ENCODE data around the gene AEBP1.

The AEBP1 gene

DNA sequence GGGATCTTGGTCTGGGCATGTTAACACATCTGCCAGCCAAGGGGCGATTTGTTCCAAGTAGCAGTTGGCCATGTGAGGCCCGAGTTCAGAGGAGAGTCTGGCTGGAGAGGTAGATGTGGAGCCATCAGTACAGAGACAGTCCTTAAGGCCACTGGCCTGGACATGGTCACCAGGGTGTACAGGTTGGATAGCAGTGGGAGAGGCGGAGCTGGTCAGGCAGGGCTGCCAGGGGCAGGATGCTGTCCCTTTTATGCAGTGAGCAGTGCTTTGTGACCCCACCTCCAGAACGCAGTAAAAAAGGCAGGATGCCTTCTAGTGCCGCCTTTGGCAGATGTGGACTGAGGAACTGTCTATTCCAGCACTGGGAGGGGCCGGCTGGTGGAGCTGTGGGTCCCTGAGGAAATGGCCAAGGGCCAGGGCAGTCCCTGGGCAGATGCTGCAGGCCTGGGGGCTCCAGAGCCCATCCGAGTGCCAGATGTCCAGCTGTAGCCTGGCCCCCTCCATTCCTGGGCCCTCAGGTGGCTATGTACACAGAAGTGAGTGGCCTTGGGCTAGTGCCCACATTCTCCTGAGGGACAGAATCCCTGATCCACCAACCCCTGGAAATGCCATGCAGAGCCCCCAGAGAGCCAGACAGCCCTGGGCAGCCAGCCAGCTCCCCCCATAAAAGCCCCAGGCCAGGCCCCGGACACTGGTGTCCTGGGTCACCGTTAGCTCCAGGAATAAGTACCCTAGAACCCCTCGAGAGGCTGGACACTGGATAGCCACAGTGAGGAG lies 54.1 kb downstream of the AEBP1 start:
- Histone ChIP-seq H3K4me3 (no peak overlapping the region), H3K9me3 (no peaks in the 10 kb centered on the region), H3K27me3 (ENCODE audit: low read depth) (0 out of 2 replicates have a peak, but pooled peaks cover 4% of the 10 kb centered on the region), H3K4me1 (no peaks in the 10 kb centered on the region), H3K36me3 (replicated peaks) (no peaks in the 10 kb centered on the region)
- no peak for DNase-seq (ENCODE audit: low spot score in 2 of 2)
- in situ Hi-C loops (cut with MboI; ENCODE audit: low sequenced_read_pairs) = no loop called here

DNA sequence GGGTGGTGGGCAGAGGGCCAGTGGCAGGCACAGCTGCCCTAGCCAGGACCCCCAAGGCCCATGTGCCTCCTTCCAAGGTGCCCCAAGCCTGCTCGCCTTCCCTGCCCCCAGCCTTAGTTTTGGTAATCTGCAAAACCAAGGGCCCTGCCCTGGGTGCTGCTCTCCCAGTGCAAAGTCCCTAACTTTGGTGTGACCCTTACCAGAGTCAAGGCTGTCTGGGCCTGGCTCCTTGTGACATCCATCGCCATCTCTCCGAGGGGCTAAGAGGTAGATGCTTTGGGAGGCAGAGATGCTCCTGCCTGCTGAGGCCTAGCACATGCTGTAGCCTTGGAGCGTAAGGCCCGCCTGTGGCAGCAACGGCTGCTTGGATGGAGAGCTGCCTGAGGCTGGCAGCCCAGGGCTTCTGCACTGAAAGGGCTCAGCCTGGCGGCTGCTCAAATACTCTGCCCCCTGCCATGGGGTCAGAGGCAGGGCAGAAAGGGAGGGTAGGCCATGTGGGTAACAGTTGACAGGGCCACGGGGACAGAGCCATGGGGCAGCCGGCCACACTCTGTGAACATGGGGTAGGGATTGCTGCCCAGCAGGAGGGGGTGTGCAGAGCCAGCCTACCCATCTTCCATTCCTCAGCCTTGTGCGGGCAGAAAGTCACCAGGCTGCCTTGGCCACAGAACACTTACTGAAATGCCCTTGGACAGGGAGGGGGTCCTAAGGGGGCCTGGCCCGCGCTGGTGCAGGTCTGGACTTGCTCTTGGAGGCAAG lies 54.9 kb downstream of the AEBP1 start:
- in situ Hi-C loops (cut with MboI; ENCODE audit: low sequenced_read_pairs) = no loop called here
- Histone ChIP-seq H3K36me3 (replicated peaks) (no peaks in the 10 kb centered on the region), H3K27me3 (ENCODE audit: low read depth) (0 out of 2 replicates have a peak, but pooled peaks cover 4% of the 10 kb centered on the region), H3K4me3 (no peak overlapping the region), H3K9me3 (no peaks in the 10 kb centered on the region), H3K4me1 (no peaks in the 10 kb centered on the region)
- no peak for DNase-seq (ENCODE audit: low spot score in 2 of 2)

DNA sequence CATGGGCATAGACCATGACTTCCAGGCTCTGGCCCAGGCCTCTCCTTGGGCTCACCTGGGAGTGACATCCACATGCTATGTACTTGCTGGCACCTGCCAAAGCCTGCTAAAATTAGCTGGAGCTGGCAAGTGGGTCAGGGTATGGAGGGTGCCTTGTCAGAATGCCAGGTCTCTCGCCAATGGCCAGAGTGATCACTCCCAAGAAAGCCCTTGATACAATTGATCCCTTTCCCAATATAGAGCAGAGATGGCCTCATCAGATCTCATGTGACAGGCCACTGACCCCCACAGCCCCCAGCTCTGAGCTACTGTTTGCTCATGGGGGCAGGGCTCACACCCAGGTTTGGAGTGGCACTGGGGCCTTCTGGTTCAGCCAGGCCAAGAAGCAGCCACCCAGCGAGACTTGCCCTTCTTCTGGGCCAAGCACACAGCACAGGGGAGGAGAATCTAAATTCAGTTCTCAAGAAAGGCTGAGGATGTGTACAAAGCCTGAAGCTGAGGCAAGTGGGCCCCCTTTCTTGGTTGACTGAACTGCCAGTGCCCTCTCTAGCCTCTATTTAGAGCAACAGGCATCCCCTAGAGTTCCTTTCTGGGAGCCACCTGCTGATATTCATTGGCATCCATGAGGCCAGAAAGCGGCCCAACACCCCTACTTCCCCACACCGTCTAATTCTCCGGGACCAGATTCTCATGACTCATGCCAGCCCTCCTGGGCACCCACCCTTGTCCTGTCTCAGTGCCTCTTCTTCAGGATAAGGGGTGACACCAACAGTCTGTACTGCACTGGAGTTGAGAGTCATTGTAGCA lies 55.9 kb downstream of the AEBP1 start:
- DNase-seq (ENCODE audit: low spot score in 2 of 2) = no peak

DNA sequence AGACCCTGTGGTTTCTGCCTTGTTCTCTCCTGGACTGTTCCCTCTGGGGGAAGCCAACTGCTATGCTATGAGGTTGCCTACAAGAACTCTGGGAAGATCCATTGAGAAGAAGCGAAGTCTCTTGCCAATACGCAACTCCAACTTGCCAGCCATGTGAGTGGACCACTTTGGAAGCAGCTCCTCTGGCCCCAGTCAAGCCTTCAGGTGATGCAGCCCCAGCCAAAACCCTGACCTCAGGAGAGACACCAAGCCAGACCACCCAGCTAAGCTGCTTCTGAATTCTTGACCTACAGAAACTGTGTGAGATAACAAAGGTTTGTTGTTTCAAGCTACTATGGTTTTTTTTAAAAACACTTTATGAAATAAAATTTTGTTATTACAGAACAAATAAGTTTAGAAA lies 57.2 kb downstream of the AEBP1 start:
- Histone ChIP-seq H3K4me1 (no peaks in the 10 kb centered on the region), H3K36me3 (replicated peaks) (no peaks in the 10 kb centered on the region), H3K4me3 (no peak overlapping the region), H3K27me3 (ENCODE audit: low read depth) (0 out of 2 replicates have a peak, but pooled peaks cover 4% of the 10 kb centered on the region), H3K9me3 (no peaks in the 10 kb centered on the region)
- DNase-seq (ENCODE audit: low spot score in 2 of 2) = no peak
- in situ Hi-C loops (cut with MboI; ENCODE audit: low sequenced_read_pairs) = no loop called here

More for the DNA sequence above, 55.9 kb downstream of the AEBP1 start:
- H3K27me3 ChIP-seq (ENCODE audit: low read depth) = 0 out of 2 replicates have a peak, but pooled peaks cover 4% of the 10 kb centered on the region
- in situ Hi-C loops (cut with MboI; ENCODE audit: low sequenced_read_pairs) = no loop called here
- H3K9me3 ChIP-seq = no peaks in the 10 kb centered on the region
- no peak overlapping the region for H3K4me3 ChIP-seq
- H3K4me1 ChIP-seq = no peaks in the 10 kb centered on the region
- H3K36me3 ChIP-seq (replicated peaks) = no peaks in the 10 kb centered on the region

DNA sequence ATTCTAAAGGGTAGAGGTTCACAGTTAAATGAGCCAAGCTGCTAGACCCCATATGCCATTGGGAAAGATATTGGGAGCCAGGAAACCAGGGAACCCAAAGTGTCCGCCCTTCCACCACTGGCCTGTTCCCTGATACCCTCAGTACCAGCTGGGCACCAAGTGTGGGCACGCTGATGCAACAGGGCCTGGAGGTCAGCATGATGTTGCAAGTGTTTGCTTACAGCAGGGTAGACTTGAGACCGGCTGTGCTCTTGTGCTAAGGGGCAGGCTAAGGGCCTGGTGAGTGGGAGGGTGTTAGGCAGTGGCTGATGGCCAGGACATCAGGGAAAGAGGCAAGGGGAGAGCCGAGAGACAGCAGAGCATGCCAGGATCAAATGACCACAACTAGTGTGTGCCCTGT lies 58.0 kb downstream of the AEBP1 start:
- Histone ChIP-seq H3K4me3 (no peak overlapping the region), H3K9me3 (no peaks in the 10 kb centered on the region), H3K4me1 (no peaks in the 10 kb centered on the region), H3K36me3 (replicated peaks) (no peaks in the 10 kb centered on the region), H3K27me3 (ENCODE audit: low read depth) (0 out of 2 replicates have a peak, but pooled peaks cover 7% of the 10 kb centered on the region)
- no peak for DNase-seq (ENCODE audit: low spot score in 2 of 2)
- in situ Hi-C loops (cut with MboI; ENCODE audit: low sequenced_read_pairs) = no loop called here

DNA sequence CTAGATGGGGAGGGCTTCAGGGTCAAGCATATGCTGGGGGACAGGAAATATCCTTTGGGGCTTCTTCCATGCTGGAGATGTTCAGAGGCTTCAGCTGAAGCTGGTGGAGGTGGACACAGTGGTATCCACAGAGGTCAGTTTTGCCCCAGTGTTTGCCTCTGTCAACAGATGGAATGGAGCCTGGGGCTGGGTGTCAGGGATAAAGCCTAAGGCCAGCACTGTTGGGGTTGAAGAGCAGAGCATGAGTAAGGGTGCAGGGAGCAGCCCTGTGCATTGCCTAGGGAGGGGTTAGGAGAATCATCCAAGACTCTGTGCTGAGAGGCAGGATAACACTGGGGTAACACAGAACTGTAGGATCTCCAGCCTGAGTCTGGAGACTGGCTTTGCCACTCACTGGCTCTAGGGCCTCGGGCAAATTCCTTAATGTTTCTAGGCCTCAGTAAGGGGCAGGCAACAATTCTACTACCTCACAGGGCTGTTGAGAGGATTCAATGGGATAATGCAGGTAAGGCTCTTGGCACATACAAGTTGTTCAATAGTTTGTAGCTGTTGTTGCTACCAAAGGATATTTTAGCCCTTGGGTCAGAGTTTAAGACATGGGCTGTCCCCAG lies 58.7 kb downstream of the AEBP1 start:
- Histone ChIP-seq H3K4me1 (no peaks in the 10 kb centered on the region), H3K27me3 (ENCODE audit: low read depth) (0 out of 2 replicates have a peak, but pooled peaks cover 11% of the 10 kb centered on the region), H3K9me3 (no peaks in the 10 kb centered on the region), H3K36me3 (replicated peaks) (no peaks in the 10 kb centered on the region), H3K4me3 (no peak overlapping the region)
- in situ Hi-C loops (cut with MboI; ENCODE audit: low sequenced_read_pairs) = no loop called here
- no peak for DNase-seq (ENCODE audit: low spot score in 2 of 2)

DNA sequence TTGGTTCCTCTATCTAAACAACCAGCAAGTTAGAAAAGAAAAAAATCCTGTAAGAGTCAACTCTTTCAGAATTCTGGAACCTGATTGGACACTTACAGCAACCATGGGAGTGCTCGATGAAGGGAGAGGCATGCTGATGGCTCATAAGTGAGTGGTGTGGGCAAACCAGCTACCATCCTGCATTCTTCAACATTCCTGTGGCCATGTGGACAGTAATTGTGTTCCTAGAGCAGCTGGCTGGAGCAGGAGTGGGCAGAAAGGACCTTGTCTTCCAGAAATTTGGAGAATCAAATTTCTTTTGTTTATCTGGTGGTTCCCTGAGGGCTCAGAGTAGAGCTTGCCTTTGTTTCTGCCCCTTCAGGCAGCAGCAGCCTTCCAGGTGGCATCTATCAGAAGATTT lies 59.4 kb downstream of the AEBP1 start:
- DNase-seq (ENCODE audit: low spot score in 2 of 2) = no peak
- Histone ChIP-seq H3K9me3 (no peaks in the 10 kb centered on the region), H3K36me3 (replicated peaks) (no peaks in the 10 kb centered on the region), H3K4me1 (no peaks in the 10 kb centered on the region), H3K27me3 (ENCODE audit: low read depth) (0 out of 2 replicates have a peak, but pooled peaks cover 14% of the 10 kb centered on the region), H3K4me3 (no peak overlapping the region)
- in situ Hi-C loops (cut with MboI; ENCODE audit: low sequenced_read_pairs) = no loop called here
